Measurements from ENCODE around the gene ZNF283.
"Not testable (repeated sequence)": the region's sequence is repeated elsewhere in the genome, so short reads cannot be mapped to it uniquely, and the experiment has no call there.

Gene ZNF283

DNA sequence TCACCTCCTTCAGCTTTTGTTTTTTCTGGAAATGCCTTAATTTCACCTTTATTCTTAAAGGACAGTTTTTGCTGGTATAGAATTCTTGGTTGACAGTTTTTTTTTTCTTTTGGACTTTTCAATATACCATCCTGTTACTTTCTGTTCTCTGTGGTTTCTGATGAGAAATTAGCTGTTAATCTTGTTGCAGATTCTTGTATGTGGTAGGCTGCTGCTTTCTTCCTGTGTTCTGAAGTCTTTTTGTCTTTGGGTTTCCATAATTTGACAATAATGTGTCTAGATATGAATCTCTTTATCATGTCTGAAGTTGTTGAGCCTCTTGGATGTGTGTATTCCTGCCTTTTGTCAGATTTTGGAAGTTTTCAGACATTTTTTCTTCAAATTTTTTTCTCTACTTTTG lies 12.0 kb downstream of the ZNF283 start:
- no peak overlapping the region for H3K4me3 ChIP-seq (ENCODE audit: low read depth, low read length)
- no peak for DNase-seq (ENCODE audit: low read depth)

DNA sequence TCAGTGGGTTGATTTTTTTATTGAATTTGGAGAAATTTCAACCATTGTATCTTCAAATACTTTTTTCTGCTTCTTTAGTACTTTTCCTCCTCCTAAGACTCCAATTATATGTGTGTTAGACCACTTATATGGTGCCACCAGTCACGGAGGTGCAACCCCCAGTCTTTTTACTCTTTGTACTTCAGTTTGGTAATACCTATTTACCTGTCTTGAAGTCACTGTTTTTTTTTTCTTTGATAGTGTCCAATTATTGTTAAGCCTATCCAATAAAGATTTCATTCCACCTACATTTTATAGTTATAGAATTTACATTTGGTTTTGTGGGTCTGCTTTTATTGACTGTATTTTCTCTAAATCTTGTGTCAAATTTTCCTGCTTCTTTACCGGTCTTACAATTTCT lies 14.9 kb downstream of the ZNF283 start:
- no peak overlapping the region for H3K4me3 ChIP-seq (ENCODE audit: low read depth, low read length)
- no peak for DNase-seq (ENCODE audit: low read depth)

DNA sequence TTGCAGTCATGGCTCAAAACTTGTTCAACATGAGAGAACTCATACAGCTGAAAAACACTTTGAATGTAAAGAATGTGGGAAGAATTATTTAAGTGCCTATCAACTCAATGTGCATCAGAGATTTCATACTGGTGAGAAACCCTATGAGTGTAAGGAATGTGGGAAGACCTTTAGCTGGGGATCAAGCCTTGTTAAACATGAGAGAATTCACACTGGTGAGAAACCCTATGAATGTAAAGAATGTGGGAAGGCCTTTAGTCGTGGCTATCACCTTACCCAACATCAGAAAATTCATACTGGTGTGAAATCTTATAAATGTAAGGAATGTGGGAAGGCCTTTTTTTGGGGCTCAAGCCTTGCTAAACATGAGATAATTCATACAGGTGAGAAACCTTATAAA lies 20.1 kb downstream of the ZNF283 start:
- H3K4me3 ChIP-seq (ENCODE audit: low read depth, low read length) = no peak overlapping the region
- DNase-seq (ENCODE audit: low read depth) = no peak

DNA sequence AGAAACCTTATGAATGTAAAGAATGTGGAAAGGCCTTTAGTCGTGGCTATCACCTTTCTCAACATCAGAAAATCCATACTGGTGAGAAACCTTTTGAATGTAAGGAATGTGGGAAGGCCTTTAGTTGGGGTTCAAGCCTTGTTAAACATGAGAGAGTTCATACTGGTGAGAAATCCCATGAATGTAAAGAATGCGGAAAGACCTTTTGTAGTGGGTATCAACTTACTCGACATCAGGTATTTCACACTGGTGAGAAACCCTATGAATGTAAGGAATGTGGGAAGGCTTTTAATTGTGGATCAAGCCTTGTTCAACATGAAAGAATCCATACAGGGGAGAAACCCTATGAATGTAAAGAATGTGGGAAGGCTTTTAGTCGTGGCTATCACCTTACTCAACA lies 20.8 kb downstream of the ZNF283 start:
- H3K4me3 ChIP-seq (ENCODE audit: low read depth, low read length) = no peak overlapping the region
- DNase-seq (ENCODE audit: low read depth) = no peak

DNA sequence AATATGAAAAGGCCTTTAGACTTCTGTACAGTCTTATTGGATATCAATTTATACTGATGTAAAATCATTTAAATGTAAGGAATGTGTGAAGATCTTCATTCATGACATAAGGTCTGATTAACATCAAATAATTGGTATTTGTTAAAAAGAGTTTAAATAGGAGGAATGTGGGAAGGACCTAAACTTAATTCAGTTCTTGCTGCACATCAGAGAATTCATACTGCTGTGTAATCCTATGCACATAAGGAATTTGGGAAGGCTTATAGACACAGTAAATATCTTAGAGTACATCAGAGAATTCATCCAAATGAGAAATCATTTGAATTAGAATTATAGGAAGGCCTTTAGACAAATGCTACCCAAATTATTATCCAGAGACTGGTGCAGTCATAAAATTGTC lies 21.7 kb downstream of the ZNF283 start:
- no peak for DNase-seq (ENCODE audit: low read depth)
- H3K4me3 ChIP-seq (ENCODE audit: low read depth, low read length) = no peak overlapping the region

DNA sequence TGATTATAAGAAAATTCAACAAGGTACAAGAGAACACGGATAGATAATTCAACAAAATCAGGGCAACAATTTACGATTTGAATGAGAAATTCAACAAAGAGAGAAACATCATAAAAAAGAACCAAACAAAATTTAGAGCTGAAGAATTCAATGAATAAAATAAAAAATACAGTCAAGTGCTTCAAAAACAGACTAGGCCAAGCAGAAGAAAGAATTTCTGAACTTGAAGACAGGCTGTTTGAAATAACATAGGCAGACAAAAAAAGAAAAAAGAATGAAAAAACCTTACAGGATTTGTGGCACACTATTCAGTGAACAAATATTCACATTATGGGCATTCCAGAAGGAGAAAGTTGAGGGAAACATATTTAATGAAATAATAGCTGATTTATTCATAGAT lies 31.1 kb downstream of the ZNF283 start:
- no peak for DNase-seq (ENCODE audit: low read depth)
- no peak overlapping the region for H3K4me3 ChIP-seq (ENCODE audit: low read depth, low read length)

DNA sequence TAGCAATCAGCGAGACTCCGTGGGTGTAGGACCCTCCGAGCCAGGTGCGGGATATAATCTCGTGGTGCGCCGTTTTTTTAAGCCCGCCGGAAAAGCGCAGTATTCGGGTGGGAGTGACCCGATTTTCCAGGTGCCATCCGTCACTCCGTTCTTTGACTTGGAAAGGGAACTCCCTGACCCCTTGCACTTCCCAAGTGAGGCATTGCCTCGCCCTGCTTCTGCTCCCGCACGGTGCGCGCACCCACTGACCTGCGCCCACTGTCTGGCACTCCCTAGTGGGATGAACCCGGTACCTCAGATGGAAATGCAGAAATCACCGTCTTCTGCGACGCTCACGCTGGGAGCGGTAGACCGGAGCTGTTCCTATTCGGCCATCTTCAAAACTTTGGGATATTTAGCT lies 39.8 kb downstream of the ZNF283 start:
- not testable (repeated sequence) for H3K4me3 ChIP-seq (ENCODE audit: low read depth, low read length); DNase-seq (ENCODE audit: low read depth)

DNA sequence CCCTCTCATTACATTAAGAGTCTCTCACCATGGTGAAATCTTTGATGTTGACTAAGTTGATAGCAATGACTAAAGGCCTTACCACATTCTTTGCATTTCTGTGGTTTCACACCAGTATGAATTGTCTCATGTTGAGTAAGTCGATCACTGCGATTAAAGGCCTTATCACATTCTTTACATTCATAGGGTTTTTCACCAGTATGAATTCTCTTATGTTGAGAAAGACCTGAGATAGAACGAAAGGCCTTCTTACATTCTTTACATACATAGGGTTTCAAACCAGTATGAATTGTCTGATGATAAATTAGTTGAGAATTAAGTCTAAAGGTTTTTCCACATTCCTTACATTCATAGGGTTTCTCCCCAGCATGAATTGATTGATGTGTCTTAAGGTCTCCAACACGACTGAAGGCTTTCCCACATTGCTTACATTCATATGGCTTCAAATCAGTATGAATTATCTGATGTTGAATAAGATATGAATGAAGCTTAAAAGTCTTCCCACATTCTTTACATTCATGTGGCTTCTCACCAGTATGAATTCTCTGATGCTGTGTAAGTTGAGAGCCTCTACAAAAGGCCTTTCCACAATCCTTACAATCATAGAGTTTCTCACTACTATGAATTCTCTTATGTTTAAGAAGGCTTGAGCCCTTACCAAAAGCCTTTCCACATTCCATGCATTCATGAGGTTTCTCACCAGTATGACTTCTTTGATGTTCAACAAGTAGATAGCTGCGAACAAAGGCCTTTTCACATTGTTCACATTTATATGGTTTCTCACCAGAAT lies 45.6 kb downstream of the ZNF283 start:
- no peak overlapping the region for H3K4me3 ChIP-seq (ENCODE audit: low read depth, low read length)
- DNase-seq (ENCODE audit: low read depth) = no peak

DNA sequence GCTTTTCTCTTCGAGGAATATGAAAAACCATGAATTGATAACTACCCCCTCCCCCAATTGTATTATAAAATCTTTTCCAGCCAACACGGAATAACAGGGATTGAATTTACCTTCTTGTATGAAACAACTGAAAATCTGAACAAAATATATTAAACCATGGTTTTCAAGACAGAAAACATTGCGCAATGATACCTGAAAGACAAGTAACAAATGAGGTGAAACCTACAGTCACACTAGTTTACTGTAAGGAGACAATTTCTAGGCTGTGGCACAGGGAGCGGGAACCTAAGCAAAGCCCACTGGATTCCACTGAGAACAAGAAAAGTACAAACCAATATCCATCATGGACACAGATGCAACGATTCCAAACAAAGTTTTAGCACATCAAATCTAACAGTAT lies 53.4 kb downstream of the ZNF283 start:
- no peak for DNase-seq (ENCODE audit: low read depth)
- H3K4me3 ChIP-seq (ENCODE audit: low read depth, low read length) = no peak overlapping the region

DNA sequence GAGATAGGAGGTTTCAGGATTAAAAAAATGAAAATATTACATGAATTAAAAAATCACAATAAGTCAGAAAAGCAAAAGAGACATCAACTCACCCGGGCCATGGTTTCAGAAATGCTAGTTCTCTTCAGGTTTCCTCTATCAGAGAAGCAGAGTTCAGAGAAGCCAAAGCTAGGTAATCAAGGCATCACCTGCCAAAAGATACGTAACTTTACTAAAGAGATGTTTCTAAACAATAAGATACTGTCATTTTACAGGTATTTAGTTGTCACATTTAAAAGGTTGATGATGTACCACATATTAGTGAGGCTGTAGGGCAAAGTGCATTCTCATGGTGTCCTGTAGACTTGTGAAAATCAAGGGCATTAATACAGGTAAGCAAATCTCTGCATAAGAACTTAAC lies 56.7 kb downstream of the ZNF283 start, which contains the start of gene ZNF404:
ZNF404 (minus strand) TSS at position 101 of the 400 bp plus-strand sequence.
- no peak for DNase-seq (ENCODE audit: low read depth)
- H3K4me3 ChIP-seq (ENCODE audit: low read depth, low read length) = no peak within 1 kb of the TSS

DNA sequence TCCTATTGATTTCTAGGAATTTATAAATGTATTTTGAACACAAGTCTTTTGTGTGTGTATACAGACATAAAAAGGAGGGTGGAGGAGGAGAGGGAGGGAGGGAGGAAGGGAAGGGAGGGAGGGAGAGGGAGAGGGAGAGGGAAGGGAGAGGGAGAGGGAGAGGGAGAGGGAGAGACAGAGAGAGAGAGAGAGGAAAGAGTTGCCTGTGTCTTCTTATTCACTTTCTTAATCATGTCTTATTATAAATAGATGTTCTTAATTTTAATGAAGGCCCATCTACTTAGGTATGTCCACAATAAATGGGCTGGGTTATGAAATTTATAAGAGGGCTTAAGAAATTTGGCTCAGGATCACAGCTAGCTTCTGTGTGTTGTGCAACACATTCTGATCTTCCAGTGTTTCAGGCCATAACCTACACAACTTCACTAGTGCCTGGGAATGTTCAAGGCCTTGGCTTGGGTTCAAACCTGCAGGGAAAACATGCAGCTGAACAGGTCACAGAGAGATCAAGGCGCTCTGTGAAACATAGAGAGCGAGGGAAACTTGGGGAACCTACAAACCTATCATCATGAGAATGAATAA lies 68.7 kb downstream of the ZNF283 start:
- DNase-seq (ENCODE audit: low read depth) = peak; percentile 7

More for the DNA sequence above, 68.7 kb downstream of the ZNF283 start:
- no peak overlapping the region for H3K4me3 ChIP-seq (ENCODE audit: low read depth, low read length)

All from skeletal muscle cell (primary cell).